Stimulated activated CD8-positive, alpha-beta memory T cell treated with anti-CD3 and anti-CD28 coated beads, Interleukin-2, amount 100 ng/mL, for 1 hour (primary cell): ENCODE results near the gene PTMA.
"Not testable (repeated sequence)": the region's sequence is repeated elsewhere in the genome, so short reads cannot be mapped to it uniquely, and the experiment has no call there.

ENCODE experiments used
- DNase-seq, 2 donors: peaks; one replicate each; pipeline ENCODE4 v3.0.0-alpha.2; 2020; ENCODE audit warnings: low read depth in 2 of 2

PTMA gene

GRCh38 chr2:231696004-231696367, 12.3 kb upstream of the PTMA start:
- DNase-seq, result no peak

GRCh38 chr2:231699006-231699405, 9.3 kb upstream of the PTMA start:
- DNase-seq, result no peak

GRCh38 chr2:231701456-231702373, 6.6 kb upstream of the PTMA start:
- DNase-seq, result no peak

GRCh38 chr2:231704017-231704416, 4.3 kb upstream of the PTMA start:
- no peak for DNase-seq

GRCh38 chr2:231706731-231707624, 1.3 kb upstream of the PTMA start:
- DNase-seq, result peak; percentile 94

- peak in 1 of 2 donors; percentile 24 for DNase-seq
Observed at GRCh38 chr2:231707625-231707926, 749 bp upstream of the PTMA start.

GRCh38 chr2:231708773-231709635, 679 bp downstream of the PTMA start:
- DNase-seq, result peak in 1 of 2 donors; percentile 49

GRCh38 chr2:231709636-231709980, 1.3 kb downstream of the PTMA start:
- no peak for DNase-seq

- peak; percentile 70 to 71 for DNase-seq
Observed at GRCh38 chr2:231709981-231710798, 1.9 kb downstream of the PTMA start.

- DNase-seq, result no peak
Observed at GRCh38 chr2:231710799-231711676, 2.7 kb downstream of the PTMA start.

GRCh38 chr2:231711677-231712450, 3.5 kb downstream of the PTMA start:
- DNase-seq, result no peak

GRCh38 chr2:231712451-231713021, 4.2 kb downstream of the PTMA start:
- DNase-seq, result not testable (repeated sequence)

GRCh38 chr2:231713406-231713729, 5.0 kb downstream of the PTMA start:
- not testable (repeated sequence) for DNase-seq

- peak; percentile 78 to 86 for DNase-seq
Observed at GRCh38 chr2:231713730-231714638, 5.7 kb downstream of the PTMA start.

- peak; percentile 63 to 71 for DNase-seq
Observed at GRCh38 chr2:231714639-231715498, 6.5 kb downstream of the PTMA start.

- DNase-seq, result no peak
Observed at GRCh38 chr2:231715499-231715837, 7.1 kb downstream of the PTMA start.

- no peak for DNase-seq
Observed at GRCh38 chr2:231715988-231716616, 7.8 kb downstream of the PTMA start.
